Mesenchymal stem cell (in vitro differentiated cells and primary cell): Measurements from ENCODE around the gene TMPRSS4.

Experiments
- DNase-seq: peaks from one replicate; pipeline ENCODE4 v3.0.0-alpha.2; 2013
- H2AFZ ChIP-seq: one replicate; pipeline ENCODE4 v1.6.1; 2013; ENCODE audit warnings: low read depth, mild to moderate bottlenecking, control low read depth, inconsistent platforms, low read length, moderate library complexity
- H2AK5ac ChIP-seq: 2 replicates; pipeline ENCODE4 v1.6.1; 2013; ENCODE audit warnings: low read length, moderate library complexity, mild to moderate bottlenecking, inconsistent platforms; ENCODE audit not compliant: severe bottlenecking
- H2BK120ac ChIP-seq: one replicate; pipeline ENCODE4 v1.6.1; 2013; ENCODE audit warnings: low read depth, mild to moderate bottlenecking, inconsistent platforms, low read length, moderate library complexity
- H2BK12ac ChIP-seq, 2 experiments: one replicate each; pipeline ENCODE4 v1.6.1; 2013; ENCODE audit warnings: inconsistent platforms in 2 of 2, low read length in 2 of 2, mild to moderate bottlenecking in 2 of 2, moderate library complexity in 2 of 2, control low read depth in 1 of 2
- H2BK15ac ChIP-seq: one replicate; pipeline ENCODE4 v1.6.1; 2013; ENCODE audit warnings: mild to moderate bottlenecking, low read depth, inconsistent platforms; ENCODE audit not compliant: poor library complexity, severe bottlenecking
- H2BK5ac ChIP-seq: 2 replicates; pipeline ENCODE4 v1.6.1; 2013; ENCODE audit warnings: low read depth, mild to moderate bottlenecking, low read length, control low read depth, inconsistent platforms; ENCODE audit not compliant: poor library complexity, severe bottlenecking
- H3K14ac ChIP-seq, 2 experiments: one replicate each; pipeline ENCODE4 v1.6.1; 2013; ENCODE audit warnings: inconsistent platforms in 2 of 2, low read length in 2 of 2, control low read depth in 1 of 2, mild to moderate bottlenecking in 1 of 2, moderate library complexity in 1 of 2
- H3K18ac ChIP-seq, 2 experiments: one replicate each; pipeline ENCODE4 v1.6.1; 2013; ENCODE audit warnings: inconsistent platforms in 2 of 2, low read length in 2 of 2, control low read depth in 1 of 2, low read depth in 1 of 2, mild to moderate bottlenecking in 1 of 2
- H3K23ac ChIP-seq, 2 experiments: one replicate each; pipeline ENCODE4 v1.6.1; 2013; ENCODE audit warnings: inconsistent platforms in 2 of 2, low read length in 2 of 2, mild to moderate bottlenecking in 2 of 2, moderate library complexity in 2 of 2, control low read depth in 1 of 2
- H3K27ac ChIP-seq: 2 replicates; pipeline ENCODE4 v1.5.1; 2013; ENCODE audit warnings: mild to moderate bottlenecking, moderate library complexity, low read length, control low read depth, inconsistent platforms; ENCODE audit not compliant: poor library complexity, severe bottlenecking
- H3K27me3 ChIP-seq, 2 experiments: 2 replicates each; pipeline versions ENCODE4 v1.6.1 to v1.7.0; 2013; ENCODE audit warnings: low read length in 2 of 2, mild to moderate bottlenecking in 2 of 2, moderate library complexity in 2 of 2, control low read depth in 1 of 2, inconsistent platforms in 1 of 2; ENCODE audit not compliant: control insufficient read depth in 1 of 2, insufficient read depth in 1 of 2
- H3K36me3 ChIP-seq, 2 experiments: 2 replicates each; pipeline versions ENCODE4 v1.6.1 to v1.7.0; 2013; ENCODE audit warnings: low read length in 2 of 2, control low read depth in 1 of 2, inconsistent platforms in 1 of 2, low read depth in 1 of 2, mild to moderate bottlenecking in 1 of 2; ENCODE audit not compliant: insufficient read depth in 2 of 2, control insufficient read depth in 1 of 2
- H3K4ac ChIP-seq, 2 experiments: one replicate each; pipeline ENCODE4 v1.6.1; 2013; ENCODE audit warnings: inconsistent platforms in 2 of 2, low read length in 2 of 2, mild to moderate bottlenecking in 2 of 2, moderate library complexity in 2 of 2, control low read depth in 1 of 2, low read depth in 1 of 2
- H3K4me1 ChIP-seq: 2 replicates; pipeline ENCODE4 v1.6.1; 2013; ENCODE audit warnings: low read depth, low read length, control low read depth; ENCODE audit not compliant: control insufficient read depth, insufficient read depth
- H3K4me2 ChIP-seq: 2 replicates; pipeline ENCODE4 v1.6.1; 2013; ENCODE audit warnings: low read length, mild to moderate bottlenecking, inconsistent platforms; ENCODE audit not compliant: poor library complexity, severe bottlenecking
- H3K4me3 ChIP-seq, 2 experiments: 2 replicates each; pipeline versions ENCODE4 v1.5.1 to v1.7.0; 2013; ENCODE audit warnings: low read length in 2 of 2, mild to moderate bottlenecking in 2 of 2, control low read depth in 1 of 2, low read depth in 1 of 2; ENCODE audit not compliant: insufficient read depth in 1 of 2
- H3K79me1 ChIP-seq: replicated peaks from 2 replicates; pipeline ENCODE4 v1.6.1; 2013; ENCODE audit warnings: mild to moderate bottlenecking, control low read depth, low read length, inconsistent platforms; ENCODE audit not compliant: poor library complexity, severe bottlenecking
- H3K9ac ChIP-seq: 2 replicates; pipeline ENCODE4 v1.7.0; 2013; ENCODE audit warnings: mild to moderate bottlenecking, low read length, moderate library complexity
- H3K9me3 ChIP-seq: 2 replicates; pipeline ENCODE4 v1.7.0; 2013; ENCODE audit warnings: mild to moderate bottlenecking, low read length; ENCODE audit not compliant: control insufficient read depth
- H4K8ac ChIP-seq: one replicate; pipeline ENCODE4 v1.6.1; 2013; ENCODE audit warnings: inconsistent platforms, mild to moderate bottlenecking, low read length, moderate library complexity
- H4K91ac ChIP-seq: one replicate; pipeline ENCODE4 v1.6.1; 2013; ENCODE audit warnings: mild to moderate bottlenecking, low read length, inconsistent platforms
- WGBS: methylation state at CpG from one replicate; pipeline ENCODE4 v1.1.7; 2013; ENCODE audit warnings: mixed read lengths; 5-methylcytosine and 5-hydroxymethylcytosine counted together

The TMPRSS4 gene

GRCh38 chr11:118058311-118059245 lies 18.3 kb upstream of the TMPRSS4 start:
- H4K8ac ChIP-seq: no peak overlapping the region
- H3K9ac ChIP-seq: no peak overlapping the region
- H2BK120ac ChIP-seq: no peak overlapping the region
- no peaks in the 10 kb centered on the region for H3K36me3 ChIP-seq
- H2AK5ac ChIP-seq: no peak overlapping the region
- H2BK12ac ChIP-seq: no peak overlapping the region
- H3K27ac ChIP-seq: no peak overlapping the region
- H2BK15ac ChIP-seq: no peak overlapping the region
- no peak overlapping the region for H3K14ac ChIP-seq
- no peaks in the 10 kb centered on the region for H3K79me1 ChIP-seq
- H3K4ac ChIP-seq: no peak overlapping the region
- H2AFZ ChIP-seq: no peak overlapping the region
- no peak overlapping the region for H4K91ac ChIP-seq
- H3K4me2 ChIP-seq: no peak overlapping the region
- H3K23ac ChIP-seq: no peak overlapping the region
- H3K27me3 ChIP-seq: peaks cover 40 to 41% of the 10 kb centered on the region in 2 experiments
- H3K4me1 ChIP-seq: no peaks in the 10 kb centered on the region
- H3K9me3 ChIP-seq: no peaks in the 10 kb centered on the region
- 77% methylated on average over 17 of the region's 20 CpGs for whole genome bisulfite sequencing
- no peak for DNase-seq
- H3K4me3 ChIP-seq: no peak overlapping the region
- no peak overlapping the region for H2BK5ac ChIP-seq
- H3K18ac ChIP-seq: no peak overlapping the region

- Histone ChIP-seq H3K79me1 (no peaks in the 10 kb centered on the region), H3K4me3 (no peak overlapping the region), H3K23ac (no peak overlapping the region), H3K4me1 (no peaks in the 10 kb centered on the region), H2AFZ (no peak overlapping the region), H3K9me3 (no peaks in the 10 kb centered on the region), H3K14ac (no peak overlapping the region), H4K8ac (no peak overlapping the region), H3K4ac (no peak overlapping the region), H3K4me2 (no peak overlapping the region), H3K9ac (no peak overlapping the region), H3K27ac (no peak overlapping the region), H2AK5ac (no peak overlapping the region), H2BK120ac (no peak overlapping the region), H2BK5ac (no peak overlapping the region), H2BK12ac (no peak overlapping the region), H2BK15ac (no peak overlapping the region), H3K18ac (no peak overlapping the region), H3K27me3 (peaks cover 41 to 47% of the 10 kb centered on the region in 2 experiments), H3K36me3 (no peaks in the 10 kb centered on the region), H4K91ac (no peak overlapping the region)
- no peak for DNase-seq
- 88% methylated on average over 11 of the region's 11 CpGs for WGBS
Observed at GRCh38 chr11:118059246-118059940, 17.5 kb upstream of the TMPRSS4 start.

GRCh38 chr11:118060081-118060661 lies 16.7 kb upstream of the TMPRSS4 start:
- Histone ChIP-seq H3K4me3 (no peak overlapping the region), H2AK5ac (no peak overlapping the region), H4K8ac (no peak overlapping the region), H2BK120ac (no peak overlapping the region), H3K4me2 (no peak overlapping the region), H3K9me3 (no peaks in the 10 kb centered on the region), H2AFZ (no peak overlapping the region), H3K23ac (no peak overlapping the region), H3K36me3 (no peaks in the 10 kb centered on the region), H3K14ac (no peak overlapping the region), H3K18ac (no peak overlapping the region), H3K79me1 (no peaks in the 10 kb centered on the region), H2BK15ac (no peak overlapping the region), H3K27ac (no peak overlapping the region), H3K9ac (no peak overlapping the region), H4K91ac (no peak overlapping the region), H3K4ac (no peak overlapping the region), H3K4me1 (no peaks in the 10 kb centered on the region), H2BK12ac (no peak overlapping the region), H2BK5ac (no peak overlapping the region), H3K27me3 (peaks cover 41 to 53% of the 10 kb centered on the region in 2 experiments)
- WGBS: 84% methylated on average over 10 of the region's 10 CpGs
- DNase-seq: no peak

- Histone ChIP-seq H3K4ac (no peak overlapping the region), H2BK5ac (no peak overlapping the region), H3K18ac (no peak overlapping the region), H2BK15ac (no peak overlapping the region), H3K27ac (no peak overlapping the region), H3K9me3 (no peaks in the 10 kb centered on the region), H2BK120ac (no peak overlapping the region), H2AK5ac (no peak overlapping the region), H3K36me3 (no peaks in the 10 kb centered on the region), H2BK12ac (no peak overlapping the region), H3K4me3 (no peak overlapping the region), H3K27me3 (peaks cover 44 to 55% of the 10 kb centered on the region in 2 experiments), H3K14ac (no peak overlapping the region), H3K23ac (no peak overlapping the region), H3K4me2 (no peak overlapping the region), H2AFZ (no peak overlapping the region), H4K8ac (no peak overlapping the region), H3K79me1 (no peaks in the 10 kb centered on the region), H4K91ac (no peak overlapping the region), H3K9ac (no peak overlapping the region), H3K4me1 (no peaks in the 10 kb centered on the region)
- WGBS: 74% methylated on average over 7 of the region's 7 CpGs
- DNase-seq: no peak
Observed at GRCh38 chr11:118060869-118061268, 16.0 kb upstream of the TMPRSS4 start.
